ENCODE data around the gene ZFHX2.
A peak's percentile ranks its signal among the peaks of the same experiment; 100 is the strongest.

ZFHX2 gene

DNA sequence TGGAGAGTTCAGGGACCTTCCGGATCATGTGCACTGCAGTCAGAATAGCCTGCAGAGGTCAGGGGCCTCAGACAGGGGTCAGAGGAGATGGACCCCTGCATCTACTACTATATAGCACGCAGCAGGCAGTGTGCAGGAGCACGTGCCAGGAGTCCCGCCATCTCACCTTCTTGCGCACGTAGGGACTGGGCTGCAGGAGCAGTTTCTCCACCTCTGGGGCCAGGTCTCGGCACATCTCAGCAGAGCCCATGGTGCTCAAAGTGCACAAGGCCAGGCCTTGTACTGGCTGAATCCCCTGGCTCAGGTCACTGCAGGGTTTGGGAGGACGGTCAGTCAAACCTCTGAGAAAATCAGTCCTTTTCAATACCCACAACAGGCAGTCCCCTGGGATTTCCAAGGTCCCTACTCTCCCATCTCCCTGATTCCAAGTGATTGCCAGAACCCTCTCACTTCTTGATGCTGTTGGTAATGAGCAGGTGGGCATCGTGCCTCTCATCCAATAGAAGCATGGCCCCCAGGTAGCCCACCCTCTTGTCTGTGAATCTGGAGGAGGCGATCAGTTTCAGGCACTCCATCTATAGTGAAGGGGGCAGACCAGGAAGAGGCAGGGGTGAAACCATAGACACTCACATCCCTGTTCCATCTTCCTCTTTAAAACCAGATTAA lies 14.7 kb upstream of the ZFHX2 start:
- TF ChIP-seq, protein P1, sequence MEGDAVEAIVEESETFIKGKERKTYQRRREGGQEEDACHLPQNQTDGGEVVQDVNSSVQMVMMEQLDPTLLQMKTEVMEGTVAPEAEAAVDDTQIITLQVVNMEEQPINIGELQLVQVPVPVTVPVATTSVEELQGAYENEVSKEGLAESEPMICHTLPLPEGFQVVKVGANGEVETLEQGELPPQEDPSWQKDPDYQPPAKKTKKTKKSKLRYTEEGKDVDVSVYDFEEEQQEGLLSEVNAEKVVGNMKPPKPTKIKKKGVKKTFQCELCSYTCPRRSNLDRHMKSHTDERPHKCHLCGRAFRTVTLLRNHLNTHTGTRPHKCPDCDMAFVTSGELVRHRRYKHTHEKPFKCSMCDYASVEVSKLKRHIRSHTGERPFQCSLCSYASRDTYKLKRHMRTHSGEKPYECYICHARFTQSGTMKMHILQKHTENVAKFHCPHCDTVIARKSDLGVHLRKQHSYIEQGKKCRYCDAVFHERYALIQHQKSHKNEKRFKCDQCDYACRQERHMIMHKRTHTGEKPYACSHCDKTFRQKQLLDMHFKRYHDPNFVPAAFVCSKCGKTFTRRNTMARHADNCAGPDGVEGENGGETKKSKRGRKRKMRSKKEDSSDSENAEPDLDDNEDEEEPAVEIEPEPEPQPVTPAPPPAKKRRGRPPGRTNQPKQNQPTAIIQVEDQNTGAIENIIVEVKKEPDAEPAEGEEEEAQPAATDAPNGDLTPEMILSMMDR (IDR thresholded peaks at IDR 0.05; ENCODE audit: low read depth, low read length, missing control alignments): no peak
- H3K4me3 ChIP-seq (ENCODE audit: low read depth, low read length): peak overlapping the region; percentile 86; the same call in 1 of the 2 replicates
- DNase-seq (ENCODE audit: low read depth): no peak

DNA sequence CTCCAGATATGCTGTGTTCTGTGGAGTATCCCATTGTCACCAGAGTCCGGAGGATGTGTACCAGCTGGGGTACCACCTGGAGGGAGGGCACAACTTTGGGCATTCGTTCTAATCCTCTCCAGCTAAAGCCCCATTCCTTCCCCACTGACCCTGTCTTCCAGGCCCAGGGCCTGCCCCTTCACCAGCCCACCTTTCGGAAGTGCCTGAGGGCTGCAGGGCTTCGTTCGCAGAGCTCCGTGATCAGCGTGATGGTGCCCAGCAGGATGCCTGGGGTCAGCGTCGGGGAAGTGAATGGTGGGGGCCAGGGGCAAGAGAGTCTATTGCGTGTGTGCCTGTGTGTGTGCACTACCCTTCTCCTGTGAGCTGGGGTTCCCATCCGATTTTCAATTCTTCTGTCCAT lies 14.1 kb upstream of the ZFHX2 start:
- H3K4me3 ChIP-seq (ENCODE audit: low read depth, low read length): no peak overlapping the region
- no peak for DNase-seq (ENCODE audit: low read depth)
- TF ChIP-seq, protein P1 (IDR thresholded peaks at IDR 0.05; ENCODE audit: low read depth, low read length, missing control alignments): no peak

DNA sequence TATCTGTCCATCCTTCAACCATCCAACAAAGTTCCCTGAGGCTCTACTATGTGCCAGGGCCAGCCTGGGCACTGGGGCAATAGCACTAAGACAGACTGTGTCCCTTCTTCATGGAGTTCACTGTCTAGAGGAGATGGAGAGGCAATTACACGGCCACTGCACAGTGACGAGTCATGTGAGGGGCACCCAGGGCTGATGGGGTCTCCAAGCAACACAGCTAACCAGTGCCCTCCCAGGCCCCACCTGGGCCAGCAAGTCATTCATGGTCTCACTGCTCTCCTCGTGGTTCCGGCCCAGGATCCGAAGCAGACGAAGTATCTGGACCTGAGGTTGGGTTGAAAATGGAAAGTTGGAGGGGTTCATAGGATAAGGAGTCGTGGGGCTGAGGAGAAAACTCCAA lies 13.3 kb upstream of the ZFHX2 start:
- TF ChIP-seq, protein P1 (IDR thresholded peaks at IDR 0.05; ENCODE audit: low read depth, low read length, missing control alignments): no peak
- H3K4me3 ChIP-seq (ENCODE audit: low read depth, low read length): no peak overlapping the region
- DNase-seq (ENCODE audit: low read depth): no peak

DNA sequence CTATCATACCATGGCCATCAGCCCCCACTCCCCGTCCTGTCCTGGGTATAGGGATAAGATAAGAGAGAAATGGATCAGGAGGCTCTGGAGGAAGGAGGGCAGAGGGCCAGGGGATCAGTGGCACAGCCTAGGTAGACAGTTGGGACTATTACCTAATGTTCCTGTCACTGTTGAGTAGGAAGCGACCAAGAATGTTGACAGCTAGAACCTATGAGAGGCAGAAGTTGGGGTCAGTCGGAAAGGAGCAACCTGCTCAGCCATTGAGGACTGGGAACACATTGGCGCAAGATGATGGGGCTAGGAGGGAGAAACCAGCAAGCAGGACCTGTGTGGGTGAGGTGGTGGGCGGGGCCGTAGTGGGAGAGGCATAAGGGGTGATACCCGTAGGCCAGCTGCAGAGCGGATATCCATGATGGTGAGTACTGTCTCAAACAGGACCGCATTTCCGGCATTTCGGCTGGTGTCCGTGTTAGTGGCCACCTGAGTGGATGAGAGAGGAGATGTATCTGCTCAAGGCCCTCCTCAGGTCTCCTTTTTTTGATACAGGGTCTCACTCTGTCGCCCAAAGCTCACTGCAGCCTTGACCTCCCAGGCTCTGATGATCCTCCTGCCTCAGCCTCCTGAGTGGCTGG lies 12.7 kb upstream of the ZFHX2 start:
- no peak overlapping the region for H3K4me3 ChIP-seq (ENCODE audit: low read depth, low read length)
- DNase-seq (ENCODE audit: low read depth): no peak
- TF ChIP-seq, protein P1 (IDR thresholded peaks at IDR 0.05; ENCODE audit: low read depth, low read length, missing control alignments): no peak

DNA sequence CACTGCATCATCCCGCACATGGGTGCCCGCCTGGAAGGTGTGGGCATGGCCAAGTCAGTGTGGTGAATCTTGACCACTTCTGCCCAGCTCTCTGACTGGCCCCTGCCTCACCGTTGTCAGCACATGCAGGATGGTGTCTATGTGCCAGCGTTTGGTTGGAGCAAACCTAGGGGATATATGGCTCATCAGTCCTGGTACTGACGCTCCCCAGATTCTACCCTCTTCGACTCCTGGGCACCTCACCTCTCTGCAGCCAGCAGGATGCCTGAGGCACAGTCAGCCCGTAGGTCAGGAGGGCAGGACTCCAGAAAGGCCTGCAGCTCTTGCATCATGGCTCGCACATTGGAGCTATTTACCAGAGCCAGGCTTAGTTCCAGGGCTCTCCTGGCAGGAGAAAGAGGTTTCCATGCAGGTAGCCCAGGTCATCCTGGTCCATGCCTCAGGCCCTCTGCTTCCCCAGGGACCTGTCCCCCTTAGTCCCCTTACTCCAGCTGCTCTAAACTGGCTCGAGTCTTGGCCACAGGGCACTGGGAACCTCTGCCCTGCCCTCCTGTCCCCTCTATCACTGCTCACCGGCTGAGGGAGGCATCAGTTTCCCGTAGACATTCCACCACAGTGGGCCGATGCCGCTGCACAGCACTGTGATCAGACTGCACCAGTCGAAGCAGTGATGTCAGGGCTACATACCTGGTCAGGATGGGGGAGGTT lies 12.1 kb upstream of the ZFHX2 start:
- H3K4me3 ChIP-seq (ENCODE audit: low read depth, low read length): no peak overlapping the region
- no peak for DNase-seq (ENCODE audit: low read depth)
- TF ChIP-seq, protein P1 (IDR thresholded peaks at IDR 0.05; ENCODE audit: low read depth, low read length, missing control alignments): peak; percentile 1

DNA sequence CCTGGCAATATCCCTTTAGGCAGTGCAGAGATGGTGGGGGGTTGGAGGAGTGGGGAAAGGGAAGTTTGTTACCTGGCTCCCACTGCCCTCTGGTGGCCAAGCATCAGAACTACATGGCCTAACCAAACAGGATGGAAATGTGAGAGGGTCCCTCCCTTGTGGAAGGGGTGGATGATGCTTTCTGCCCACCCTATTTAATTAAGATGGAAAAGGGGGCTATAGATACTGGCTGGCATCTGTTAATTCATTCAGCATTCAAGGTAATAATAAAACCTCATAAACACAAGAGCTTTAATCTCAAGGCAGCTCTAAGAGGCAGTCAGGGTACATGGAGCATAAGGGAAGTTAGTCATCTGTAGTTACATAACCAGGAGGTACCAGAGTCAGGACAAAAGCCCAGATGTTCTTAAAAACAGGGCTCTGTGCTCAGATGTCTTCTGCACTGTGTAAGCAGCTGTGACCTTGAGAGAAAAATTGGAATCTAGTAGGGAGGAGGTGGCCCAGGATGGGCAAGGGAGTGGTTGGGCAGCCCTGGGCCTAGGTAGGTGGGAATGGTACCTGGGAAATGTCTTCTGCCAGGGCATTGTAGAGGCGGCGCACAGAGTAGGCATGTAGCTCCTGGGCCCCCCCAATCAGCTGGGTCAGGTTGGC lies 11.4 kb upstream of the ZFHX2 start:
- H3K4me3 ChIP-seq (ENCODE audit: low read depth, low read length): no peak overlapping the region
- TF ChIP-seq, protein P1 (IDR thresholded peaks at IDR 0.05; ENCODE audit: low read depth, low read length, missing control alignments): peak; percentile 98
- DNase-seq (ENCODE audit: low read depth): no peak
